ENCODE data around the gene NECAB2. TPM values are rescaled to one million over a fixed set of nuclear protein-coding genes. Genes with fewer than 3 reads are reported as not detected.

NECAB2 gene
- total RNA-seq, 4 donors from 2014 or later = not detected

GRCh38 chr16:84029297-84030047 lies 61.4 kb downstream of the NECAB2 start:
- H3K36me3 ChIP-seq = no peaks in the 10 kb centered on the region
- no peak overlapping the region for H3K4me3 ChIP-seq
- H3K4me1 ChIP-seq = peaks cover 5% of the 10 kb centered on the region
- DNase-seq (ENCODE audit: low spot score in 2 of 2) = no peak
- no peak overlapping the region for H3K27ac ChIP-seq
- 72% methylated on average over 13 of the region's 14 CpGs for WGBS
- TF ChIP-seq POLR2A (IDR thresholded peaks at IDR 0.05) (no peak), EP300 (IDR thresholded peaks at IDR 0.05) (no peak), CTCF (IDR thresholded peaks at IDR 0.05) (no peak)
- peaks cover 7% of the 10 kb centered on the region for H3K27me3 ChIP-seq
- H3K9me3 ChIP-seq = no peaks in the 10 kb centered on the region

GRCh38 chr16:84031556-84031955 lies 63.5 kb downstream of the NECAB2 start:
- peaks cover 5% of the 10 kb centered on the region for H3K27me3 ChIP-seq
- H3K4me1 ChIP-seq = no peaks in the 10 kb centered on the region
- TF ChIP-seq POLR2A (IDR thresholded peaks at IDR 0.05) (no peak), POLR2AphosphoS5 (IDR thresholded peaks at IDR 0.05) (no peak), EP300 (IDR thresholded peaks at IDR 0.05) (no peak), CTCF (IDR thresholded peaks at IDR 0.05) (no peak)
- H3K9me3 ChIP-seq = peaks cover 5% of the 10 kb centered on the region
- 87% methylated on average over 16 of the region's 17 CpGs for WGBS
- no peak overlapping the region for H3K27ac ChIP-seq
- no peak for DNase-seq (ENCODE audit: low spot score in 2 of 2)
- H3K4me3 ChIP-seq = no peak overlapping the region
- H3K36me3 ChIP-seq = no peaks in the 10 kb centered on the region

GRCh38 chr16:84032458-84033178 lies 64.6 kb downstream of the NECAB2 start:
- TF ChIP-seq POLR2AphosphoS5 (IDR thresholded peaks at IDR 0.05) = no peak
- TF ChIP-seq CTCF (IDR thresholded peaks at IDR 0.05) = no peak
- TF ChIP-seq EP300 (IDR thresholded peaks at IDR 0.05) = no peak
- no peak for TF ChIP-seq POLR2A (IDR thresholded peaks at IDR 0.05)
- Histone ChIP-seq H3K27ac (no peak overlapping the region), H3K4me1 (no peaks in the 10 kb centered on the region), H3K27me3 (peaks cover 10% of the 10 kb centered on the region), H3K9me3 (peaks cover 5% of the 10 kb centered on the region), H3K4me3 (no peak overlapping the region), H3K36me3 (no peaks in the 10 kb centered on the region)
- DNase-seq (ENCODE audit: low spot score in 2 of 2) = no peak
- 69% methylated on average over 15 of the region's 15 CpGs for WGBS

GRCh38 chr16:84033251-84034195 lies 65.5 kb downstream of the NECAB2 start:
- H3K36me3 ChIP-seq = no peaks in the 10 kb centered on the region
- H3K27me3 ChIP-seq = peaks cover 10% of the 10 kb centered on the region
- no peaks in the 10 kb centered on the region for H3K4me1 ChIP-seq
- no peak overlapping the region for H3K27ac ChIP-seq
- 78% methylated on average over 19 of the region's 25 CpGs for WGBS
- TF ChIP-seq POLR2AphosphoS5 (IDR thresholded peaks at IDR 0.05) (no peak), CTCF (IDR thresholded peaks at IDR 0.05) (no peak), EP300 (IDR thresholded peaks at IDR 0.05) (no peak), POLR2A (IDR thresholded peaks at IDR 0.05) (no peak)
- H3K9me3 ChIP-seq = peaks cover 5% of the 10 kb centered on the region
- H3K4me3 ChIP-seq = no peak overlapping the region
- DNase-seq (ENCODE audit: low spot score in 2 of 2) = no peak

All from suprapubic skin (tissue), 4 donors.